ENCODE results near the gene IFI44. TPM values are rescaled to one million over a fixed set of nuclear protein-coding genes. Genes with fewer than 3 reads are reported as not detected.

IFI44 gene
- total RNA-seq, 1 donor = 35.8 TPM

GRCh38 chr1:78606274-78606673 lies 43.4 kb upstream of the IFI44 start:
- H2AFZ ChIP-seq (ENCODE audit: low read length) = peak overlapping the region; percentile 61

GRCh38 chr1:78607334-78607927 lies 42.2 kb upstream of the IFI44 start:
- peak; percentile 66 for TF ChIP-seq CTCF (IDR thresholded peaks at IDR 0.05; ENCODE audit: extremely low read depth, low read depth, low read length)
- Histone ChIP-seq H3K4me1 (ENCODE audit: insufficient read depth, low read length) (peaks cover 5% of the 10 kb centered on the region), H3K36me3 (ENCODE audit: insufficient read depth, low read length) (no peaks in the 10 kb centered on the region), H3K79me2 (ENCODE audit: insufficient read depth, low read length) (no peaks in the 10 kb centered on the region), H2AFZ (ENCODE audit: low read length) (no peak overlapping the region), H4K20me1 (ENCODE audit: insufficient read depth, low read length) (no peaks in the 10 kb centered on the region), H3K27me3 (ENCODE audit: insufficient read depth, low read length) (no peaks in the 10 kb centered on the region), H3K9me3 (ENCODE audit: low read depth, low read length) (no peaks in the 10 kb centered on the region), H3K4me2 (ENCODE audit: insufficient read depth, low read length) (no peak overlapping the region), H3K4me3 (ENCODE audit: insufficient read depth, low read length) (no peak overlapping the region), H3K27ac (ENCODE audit: low read depth, low read length) (no peak overlapping the region)
- no peak for DNase-seq (ENCODE audit: insufficient read length, low spot score, missing footprints)

More at GRCh38 chr1:78606274-78606673, 43.4 kb upstream of the IFI44 start:
- H3K79me2 ChIP-seq (ENCODE audit: insufficient read depth, low read length) = no peaks in the 10 kb centered on the region
- no peak overlapping the region for H3K27ac ChIP-seq (ENCODE audit: low read depth, low read length)
- H4K20me1 ChIP-seq (ENCODE audit: insufficient read depth, low read length) = no peaks in the 10 kb centered on the region
- no peak for DNase-seq (ENCODE audit: insufficient read length, low spot score, missing footprints)
- no peak overlapping the region for H3K4me3 ChIP-seq (ENCODE audit: insufficient read depth, low read length)
- H3K27me3 ChIP-seq (ENCODE audit: insufficient read depth, low read length) = no peaks in the 10 kb centered on the region
- no peak for TF ChIP-seq CTCF (IDR thresholded peaks at IDR 0.05; ENCODE audit: extremely low read depth, low read depth, low read length)
- H3K4me2 ChIP-seq (ENCODE audit: insufficient read depth, low read length) = no peak overlapping the region
- H3K4me1 ChIP-seq (ENCODE audit: insufficient read depth, low read length) = peaks cover 5% of the 10 kb centered on the region
- H3K9me3 ChIP-seq (ENCODE audit: low read depth, low read length) = no peaks in the 10 kb centered on the region
- H3K36me3 ChIP-seq (ENCODE audit: insufficient read depth, low read length) = no peaks in the 10 kb centered on the region

- no peak overlapping the region for H3K4me3 ChIP-seq (ENCODE audit: insufficient read depth, low read length)
- no peak for DNase-seq (ENCODE audit: insufficient read length, low spot score, missing footprints)
- no peak for TF ChIP-seq CTCF (IDR thresholded peaks at IDR 0.05; ENCODE audit: extremely low read depth, low read depth, low read length)
- no peaks in the 10 kb centered on the region for H3K27me3 ChIP-seq (ENCODE audit: insufficient read depth, low read length)
- H3K79me2 ChIP-seq (ENCODE audit: insufficient read depth, low read length) = no peaks in the 10 kb centered on the region
- no peak overlapping the region for H3K27ac ChIP-seq (ENCODE audit: low read depth, low read length)
- H4K20me1 ChIP-seq (ENCODE audit: insufficient read depth, low read length) = no peaks in the 10 kb centered on the region
- no peaks in the 10 kb centered on the region for H3K9me3 ChIP-seq (ENCODE audit: low read depth, low read length)
- peaks cover 5% of the 10 kb centered on the region for H3K4me1 ChIP-seq (ENCODE audit: insufficient read depth, low read length)
- no peak overlapping the region for H3K4me2 ChIP-seq (ENCODE audit: insufficient read depth, low read length)
- H2AFZ ChIP-seq (ENCODE audit: low read length) = no peak overlapping the region
- H3K36me3 ChIP-seq (ENCODE audit: insufficient read depth, low read length) = no peaks in the 10 kb centered on the region
These were observed 41.7 kb upstream of the IFI44 start for GRCh38 chr1:78607944-78608343.

- Histone ChIP-seq H3K9me3 (ENCODE audit: low read depth, low read length) (no peaks in the 10 kb centered on the region), H3K79me2 (ENCODE audit: insufficient read depth, low read length) (peaks cover 7% of the 10 kb centered on the region), H2AFZ (ENCODE audit: low read length) (peak overlapping the region; percentile 73), H3K27ac (ENCODE audit: low read depth, low read length) (no peak overlapping the region), H3K27me3 (ENCODE audit: insufficient read depth, low read length) (no peaks in the 10 kb centered on the region), H3K4me3 (ENCODE audit: insufficient read depth, low read length) (no peak overlapping the region), H4K20me1 (ENCODE audit: insufficient read depth, low read length) (no peaks in the 10 kb centered on the region), H3K36me3 (ENCODE audit: insufficient read depth, low read length) (no peaks in the 10 kb centered on the region), H3K4me1 (ENCODE audit: insufficient read depth, low read length) (peaks cover 14% of the 10 kb centered on the region), H3K4me2 (ENCODE audit: insufficient read depth, low read length) (peak overlapping the region; percentile 25)
- peak; percentile 43 for DNase-seq (ENCODE audit: insufficient read length, low spot score, missing footprints)
- TF ChIP-seq CTCF (IDR thresholded peaks at IDR 0.05; ENCODE audit: extremely low read depth, low read depth, low read length) = peak; percentile 92
These were observed 32.0 kb upstream of the IFI44 start for GRCh38 chr1:78617615-78618026.
